ENCODE results near the gene RABIF.

RABIF gene

DNA sequence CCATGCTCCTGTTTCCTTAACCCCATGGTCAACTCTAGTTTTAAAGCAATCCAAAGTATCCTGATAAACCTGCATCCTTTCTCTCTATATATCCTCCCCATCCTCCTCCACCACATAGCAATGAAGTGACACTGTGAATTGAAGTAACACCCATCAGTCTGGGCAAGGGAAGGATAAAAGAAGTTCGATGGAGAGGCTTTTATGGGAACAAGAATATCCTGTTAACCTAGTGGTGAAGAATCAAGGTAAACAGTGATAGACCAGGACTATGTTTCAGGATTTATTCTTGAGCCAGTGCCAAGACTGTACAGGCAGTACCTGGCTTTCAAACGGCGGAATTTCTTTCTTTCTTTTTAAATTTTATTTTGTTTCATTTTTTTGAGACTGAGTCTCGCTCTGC lies 17.6 kb downstream of the RABIF start:
- FAIRE-seq, result no peak

GRCh38 chr1:202862679-202863560 lies 26.0 kb downstream of the RABIF start:
- no peak for FAIRE-seq

DNA sequence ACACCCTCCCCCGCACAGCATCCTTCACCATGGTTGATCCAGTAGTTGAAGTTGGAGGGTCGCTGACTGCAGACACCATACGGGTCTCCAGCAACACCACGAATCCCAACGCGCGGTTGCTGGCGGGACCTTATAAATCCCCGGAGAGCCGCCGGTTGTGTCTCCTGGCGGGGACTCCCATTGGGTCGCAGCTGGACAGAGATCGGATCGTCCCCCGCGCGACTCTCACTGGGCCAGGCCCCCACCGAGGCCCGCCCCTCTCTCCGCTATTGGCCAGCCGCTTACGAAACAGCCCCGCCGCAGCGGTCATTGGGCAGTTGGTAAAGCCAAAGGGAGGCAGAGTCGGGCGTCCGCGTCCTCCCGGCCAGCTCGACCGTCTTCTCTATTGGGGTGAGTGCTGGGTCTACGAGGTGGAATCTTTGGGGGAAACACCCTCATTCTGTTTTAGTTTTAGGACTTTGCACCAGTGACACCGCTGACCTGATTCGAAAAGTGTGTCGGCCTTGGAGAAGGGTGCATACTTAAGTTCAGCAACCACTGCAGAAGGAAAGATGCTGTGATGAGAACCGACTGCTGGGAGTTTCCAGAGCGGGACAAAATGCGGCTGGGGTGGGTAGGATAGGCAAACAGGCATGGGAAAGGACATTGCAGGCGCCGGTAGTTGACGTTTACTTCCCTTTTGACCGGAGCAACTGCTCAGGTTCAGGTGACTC lies 27.4 kb downstream of the RABIF start:
- no peak for FAIRE-seq

DNA sequence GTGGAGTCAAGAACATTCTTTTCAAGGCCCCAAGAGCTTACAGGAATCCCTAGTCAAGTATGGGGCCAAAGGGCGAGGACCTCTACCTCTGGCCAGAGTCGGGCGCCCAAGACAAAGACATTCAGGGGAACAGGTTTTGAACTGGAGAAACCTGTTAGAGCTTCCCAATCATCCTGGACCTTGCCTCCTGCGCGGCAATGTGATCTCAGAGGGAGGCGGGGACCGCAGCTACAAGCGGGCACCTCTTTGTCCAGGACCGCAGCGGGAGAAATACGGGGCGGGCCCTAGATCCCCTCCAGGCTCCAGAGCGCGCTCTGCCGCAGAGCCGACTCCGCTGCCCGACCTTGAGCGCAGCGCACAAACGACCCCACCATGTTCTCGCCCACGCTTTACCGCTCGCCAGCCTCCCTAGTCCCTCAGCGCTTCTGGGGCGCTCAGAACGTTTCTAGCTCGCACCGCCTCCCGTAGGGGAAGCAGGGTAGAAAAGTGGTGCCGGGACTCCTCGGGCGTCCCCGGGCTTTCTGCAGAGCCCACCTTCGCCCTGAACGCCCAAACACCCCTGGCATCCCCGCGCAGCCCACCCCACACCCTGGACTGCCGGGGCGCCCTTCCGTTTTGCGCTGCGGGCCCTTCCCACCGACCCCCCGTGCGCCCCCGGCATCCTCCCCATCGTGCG lies 28.1 kb downstream of the RABIF start:
- FAIRE-seq, result no peak

DNA sequence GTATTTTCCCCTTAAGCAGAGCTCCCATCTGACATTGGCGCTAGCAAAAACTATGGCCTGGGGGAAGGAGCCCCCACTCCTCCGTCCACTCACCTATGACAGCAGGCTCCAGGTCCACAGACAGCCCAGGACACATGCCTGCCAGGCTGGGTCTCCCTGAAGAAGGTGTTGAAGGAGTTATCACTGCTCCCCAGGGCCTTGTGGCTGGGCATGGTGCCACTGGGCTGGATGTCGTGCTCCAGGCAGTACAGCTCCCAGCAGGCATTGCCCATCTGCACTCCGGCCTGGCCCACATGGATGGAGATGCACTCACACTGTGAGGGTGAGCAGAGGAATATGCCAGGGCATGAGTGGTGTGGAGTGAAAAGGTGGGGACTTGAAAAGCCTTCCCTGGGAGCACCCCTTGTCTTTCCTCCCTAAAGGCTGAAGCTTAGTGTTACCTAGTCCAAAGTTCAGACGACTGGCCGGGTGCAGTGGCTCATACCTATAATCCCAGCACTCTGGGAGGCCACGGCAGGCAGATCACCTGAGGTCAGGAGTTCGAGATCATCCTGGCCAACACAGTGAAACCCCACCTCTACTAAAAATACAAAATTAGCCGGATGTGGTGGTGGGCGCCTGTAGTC lies 30.0 kb downstream of the RABIF start:
- FAIRE-seq, result no peak

DNA sequence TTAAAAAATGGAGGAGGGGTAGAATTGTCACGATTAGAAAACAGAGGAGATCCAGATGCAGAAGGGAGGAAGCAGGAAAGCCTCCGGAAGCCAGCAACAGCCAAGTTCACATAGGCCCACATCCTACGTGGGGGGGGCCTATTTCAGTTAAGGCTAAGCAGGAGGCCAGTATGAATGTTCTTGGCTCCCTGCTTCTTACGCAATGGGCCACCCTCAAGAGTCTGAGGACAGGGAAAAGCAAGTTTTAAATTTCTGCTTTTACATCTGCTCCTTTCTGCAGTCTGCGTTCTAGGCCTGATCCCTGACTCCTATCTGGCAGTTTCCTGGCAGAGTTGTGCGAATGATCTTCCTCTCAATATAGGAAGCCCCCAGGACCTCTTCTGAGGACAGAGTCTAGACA lies 30.6 kb downstream of the RABIF start:
- FAIRE-seq, result no peak

- no peak for FAIRE-seq
Measured at GRCh38 chr1:202857136-202857610, 31.8 kb downstream of the RABIF start.

DNA sequence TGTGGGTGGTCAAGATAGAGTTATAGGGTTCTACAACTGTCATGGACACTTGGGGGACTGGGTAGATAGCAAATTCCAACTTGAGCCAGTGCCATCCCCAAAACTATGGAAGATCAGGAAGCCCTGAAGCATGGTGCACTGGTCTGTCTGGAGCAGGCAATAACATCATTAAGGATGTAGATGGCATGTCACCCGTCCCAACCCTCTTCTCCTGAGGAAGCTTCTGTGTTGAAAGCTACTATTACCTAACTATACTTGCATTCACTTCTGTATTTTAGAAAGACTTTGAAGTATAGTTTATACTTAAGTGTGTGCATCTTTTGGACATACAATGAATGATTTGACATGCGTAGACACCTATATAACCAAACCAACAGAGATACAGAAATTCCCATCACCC lies 32.9 kb downstream of the RABIF start:
- no peak for FAIRE-seq

DNA sequence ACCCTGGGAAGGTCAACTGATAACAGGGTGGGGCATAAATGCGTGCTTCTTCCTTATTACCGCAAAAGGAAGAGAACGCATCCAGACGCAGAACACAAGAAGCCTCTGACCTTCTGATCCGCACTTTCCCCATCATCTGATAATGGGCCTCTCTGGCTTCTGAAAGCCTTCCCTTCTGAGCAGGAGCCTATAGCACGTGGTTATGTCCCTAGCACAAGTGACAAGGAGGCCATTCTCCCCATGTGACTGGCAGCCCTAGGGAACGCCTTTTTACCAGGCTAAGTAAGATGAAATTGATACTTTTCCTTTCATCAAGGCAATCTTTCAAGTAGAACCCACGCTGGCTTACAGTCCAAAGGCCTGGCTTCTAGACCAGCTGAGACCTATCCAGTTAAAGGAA lies 34.2 kb downstream of the RABIF start:
- no peak for FAIRE-seq

GRCh38 chr1:202852163-202852904 lies 36.6 kb downstream of the RABIF start:
- no peak for FAIRE-seq

DNA sequence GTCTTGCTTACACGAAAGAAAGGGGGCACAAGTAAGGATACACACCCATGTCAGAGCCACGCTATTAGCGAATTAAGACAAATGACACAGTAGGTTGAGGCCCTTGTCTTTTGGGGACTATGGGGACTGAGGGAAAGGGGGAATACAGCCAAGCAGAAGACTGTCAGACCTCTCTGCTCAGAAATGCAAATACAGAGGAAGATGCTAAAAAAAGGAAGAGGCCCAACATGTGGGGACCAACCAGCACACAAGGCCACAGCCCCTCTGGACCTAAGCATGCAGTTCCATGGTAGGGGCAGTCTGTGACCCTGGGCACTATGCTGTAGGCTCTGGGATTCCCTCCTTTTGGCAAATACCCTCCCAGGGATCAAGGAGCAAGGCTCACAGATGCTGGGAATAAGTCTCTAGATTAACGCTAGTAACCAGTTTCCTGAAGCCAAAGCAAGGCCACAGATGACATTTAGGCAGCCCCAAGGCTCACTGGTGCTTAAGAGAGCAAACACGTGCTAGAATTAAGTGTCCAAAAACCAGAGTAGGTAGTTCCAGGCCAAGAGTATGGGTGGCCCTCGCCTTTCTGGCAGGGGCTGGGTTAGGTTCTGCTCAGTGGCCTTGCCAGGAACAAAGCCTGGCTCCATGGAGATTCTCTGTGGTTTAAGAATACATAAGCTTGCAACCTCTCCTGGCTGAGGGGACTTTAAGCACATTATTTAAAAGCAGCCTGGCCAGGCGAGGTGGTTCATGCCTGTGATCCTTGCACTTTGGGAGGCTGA lies 38.2 kb downstream of the RABIF start:
- no peak for FAIRE-seq

DNA sequence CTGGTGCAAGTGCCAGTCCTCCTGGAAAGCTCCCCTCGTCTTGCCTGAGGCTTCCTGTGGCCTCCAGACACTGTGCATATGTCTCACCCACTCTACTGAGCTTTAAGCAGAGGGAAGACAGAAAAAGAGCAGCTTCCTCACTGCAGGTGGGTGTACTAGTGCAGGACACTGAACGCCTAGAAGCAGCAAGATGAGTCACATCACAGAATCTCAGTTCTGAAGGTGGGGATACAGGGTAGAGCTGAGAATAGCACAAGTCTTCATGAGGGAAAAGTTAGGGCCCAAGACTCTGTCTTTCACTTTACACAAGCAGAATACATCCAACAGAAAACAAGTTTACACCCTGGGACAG lies 40.8 kb downstream of the RABIF start:
- FAIRE-seq, result no peak

DNA sequence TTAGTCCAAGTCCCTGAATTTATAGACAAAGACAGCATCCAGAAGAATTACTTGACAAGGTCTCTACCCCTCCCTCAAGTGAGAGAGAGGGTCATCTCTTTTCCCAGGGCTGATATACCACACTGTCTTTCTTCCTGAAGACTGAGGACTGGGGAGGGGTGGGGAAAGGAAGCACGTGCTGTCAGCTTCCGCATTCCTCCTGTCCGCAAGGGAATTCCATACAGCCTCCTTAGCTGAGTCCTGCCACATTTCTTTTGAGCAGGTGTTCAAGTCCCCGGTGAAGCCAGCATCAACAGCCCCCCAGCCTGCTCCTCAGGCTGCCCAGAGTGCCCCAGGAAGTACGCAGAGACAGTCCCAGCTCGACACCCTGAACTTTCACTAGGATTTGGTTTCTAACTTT lies 44.0 kb downstream of the RABIF start:
- FAIRE-seq, result no peak

DNA sequence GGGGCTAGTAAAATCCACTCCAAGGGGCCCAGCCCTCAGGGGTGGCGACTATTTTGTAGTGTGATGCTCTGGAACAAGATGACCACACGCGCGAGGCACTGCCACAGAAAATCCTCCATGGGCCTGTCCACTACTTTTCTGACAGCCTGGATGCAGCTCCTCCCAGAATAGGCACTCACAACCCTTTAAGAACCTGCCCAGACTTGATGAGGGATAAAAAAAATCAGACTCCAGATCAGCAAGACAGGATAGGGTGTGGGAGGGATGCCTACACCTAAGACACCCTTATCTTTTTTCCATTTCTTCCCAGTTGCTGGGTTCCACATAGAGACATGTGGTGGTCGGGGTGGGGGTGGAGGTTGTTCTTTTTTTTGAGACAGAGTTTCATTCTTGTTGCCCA lies 44.7 kb downstream of the RABIF start:
- FAIRE-seq, result no peak

GRCh38 chr1:202843081-202843480 lies 45.9 kb downstream of the RABIF start:
- no peak for FAIRE-seq

GRCh38 chr1:202837746-202838262 lies 51.1 kb downstream of the RABIF start:
- no peak for FAIRE-seq

- no peak for FAIRE-seq
Measured at GRCh38 chr1:202836623-202837403, 52.1 kb downstream of the RABIF start.

GRCh38 chr1:202835548-202836072 lies 53.3 kb downstream of the RABIF start:
- FAIRE-seq, result no peak

GRCh38 chr1:202834771-202835547 lies 54.0 kb downstream of the RABIF start:
- FAIRE-seq, result no peak
